ENCODE data around the gene ZNF804A.

The ZNF804A gene

GRCh38 chr2:184936761-184937160 lies 338.4 kb downstream of the ZNF804A start:
- no peak for DNase-seq (ENCODE audit: low read depth, low spot score)

- no peak for DNase-seq (ENCODE audit: low read depth, low spot score)
Observed at GRCh38 chr2:184938221-184938985, 340.1 kb downstream of the ZNF804A start.

- DNase-seq (ENCODE audit: low read depth, low spot score) = no peak
Observed at GRCh38 chr2:184945326-184945725, 347.0 kb downstream of the ZNF804A start.

- DNase-seq (ENCODE audit: low read depth, low spot score) = no peak
Observed at GRCh38 chr2:184945824-184946223, 347.5 kb downstream of the ZNF804A start.

GRCh38 chr2:184956856-184957255 lies 358.5 kb downstream of the ZNF804A start:
- no peak for DNase-seq (ENCODE audit: low read depth, low spot score)

GRCh38 chr2:184971546-184972068 lies 373.3 kb downstream of the ZNF804A start:
- no peak for DNase-seq (ENCODE audit: low read depth, low spot score)

Measured in iPS DF 19.7 (cell line).